RPMI7951 (cell line): Measurements from ENCODE around the gene HSH2D. TPM values are rescaled to one million over a fixed set of nuclear protein-coding genes. Genes with fewer than 3 reads are reported as not detected.

Source experiments
- DNase-seq: peaks from one replicate; pipeline ENCODE4 v3.0.0-alpha.2; 2012; ENCODE audit warnings: low read depth
- total RNA-seq: library from RNA; depleted of rRNA; stranded (reverse); fragments of >200 nt; shearing (Covaris generic); gene quantifications from 2 replicates; pipeline ENCODE4 v1.2.3, GENCODE V29; 2014

HSH2D gene
- total RNA-seq, 1 experiment from 2014 or later: not detected

- DNase-seq: no peak
Observed at GRCh38 chr19:16191216-16191908, 47.9 kb downstream of the HSH2D start.

DNA sequence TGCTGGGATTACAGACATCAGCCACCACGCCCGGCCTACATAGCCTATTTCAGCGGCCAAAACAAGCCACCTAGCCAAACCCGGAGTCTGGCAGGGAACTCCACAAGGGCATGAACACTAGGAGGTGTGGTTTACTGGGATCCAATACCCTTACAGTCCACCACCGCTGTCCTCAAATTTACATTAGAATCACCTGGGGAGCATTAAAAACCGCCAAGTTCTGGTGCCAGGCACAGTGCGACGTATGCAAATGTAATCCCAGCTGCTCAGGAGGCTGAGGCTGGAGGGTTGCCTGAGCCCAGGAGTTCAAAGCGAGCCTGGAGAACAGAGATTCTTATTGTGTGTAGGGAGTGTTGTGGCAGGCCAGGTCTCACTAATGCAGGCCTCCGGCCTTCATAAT lies 50.0 kb downstream of the HSH2D start:
- no peak for DNase-seq

GRCh38 chr19:16197188-16197621 lies 53.7 kb downstream of the HSH2D start:
- peak; percentile 52 for DNase-seq

DNA sequence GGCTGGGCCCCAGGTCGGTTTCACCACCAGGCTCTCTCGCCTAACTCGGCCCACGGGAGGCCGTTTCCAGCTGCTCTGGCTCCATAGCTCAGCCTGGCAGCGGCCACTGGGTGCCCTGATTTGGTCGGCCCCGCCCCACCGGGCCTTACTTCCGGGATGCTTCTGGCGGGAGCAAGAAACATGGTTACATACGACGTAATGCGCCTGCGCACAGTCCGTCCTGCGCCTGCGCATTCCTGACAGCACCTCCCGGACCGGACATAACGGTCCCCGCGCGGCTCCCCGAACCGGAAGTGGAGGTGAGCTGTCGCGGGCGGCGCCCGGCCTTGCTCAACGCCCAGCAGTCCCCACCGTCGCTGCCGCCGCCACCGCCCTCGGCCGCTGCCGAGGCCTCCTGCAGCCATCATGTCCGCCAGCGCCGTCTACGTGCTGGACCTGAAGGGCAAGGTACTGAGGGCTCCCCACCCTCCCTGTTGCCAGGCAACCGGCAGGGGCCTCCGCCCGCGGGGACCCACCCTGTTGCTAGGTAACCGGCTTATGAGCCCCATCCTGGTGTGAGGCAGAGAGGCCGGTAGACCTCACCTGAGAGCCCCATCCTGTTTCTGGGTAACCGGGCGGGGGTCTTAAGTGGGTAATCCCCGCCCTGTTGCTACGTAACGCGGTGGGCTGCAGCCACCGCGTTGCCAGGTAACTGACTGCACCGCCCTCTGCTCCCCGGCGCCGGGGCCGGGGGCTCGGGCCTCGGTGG lies 54.3 kb downstream of the HSH2D start, which contains the start of gene AP1M1:
Gene AP1M1, plus strand, starts transcription at position 290 of the 748 bp plus-strand sequence. Its CDS starts 116 bp downstream, at position 406.
- DNase-seq: peak; percentile 97

GRCh38 chr19:16198370-16198651 lies 54.8 kb downstream of the HSH2D start:
- DNase-seq: no peak

DNA sequence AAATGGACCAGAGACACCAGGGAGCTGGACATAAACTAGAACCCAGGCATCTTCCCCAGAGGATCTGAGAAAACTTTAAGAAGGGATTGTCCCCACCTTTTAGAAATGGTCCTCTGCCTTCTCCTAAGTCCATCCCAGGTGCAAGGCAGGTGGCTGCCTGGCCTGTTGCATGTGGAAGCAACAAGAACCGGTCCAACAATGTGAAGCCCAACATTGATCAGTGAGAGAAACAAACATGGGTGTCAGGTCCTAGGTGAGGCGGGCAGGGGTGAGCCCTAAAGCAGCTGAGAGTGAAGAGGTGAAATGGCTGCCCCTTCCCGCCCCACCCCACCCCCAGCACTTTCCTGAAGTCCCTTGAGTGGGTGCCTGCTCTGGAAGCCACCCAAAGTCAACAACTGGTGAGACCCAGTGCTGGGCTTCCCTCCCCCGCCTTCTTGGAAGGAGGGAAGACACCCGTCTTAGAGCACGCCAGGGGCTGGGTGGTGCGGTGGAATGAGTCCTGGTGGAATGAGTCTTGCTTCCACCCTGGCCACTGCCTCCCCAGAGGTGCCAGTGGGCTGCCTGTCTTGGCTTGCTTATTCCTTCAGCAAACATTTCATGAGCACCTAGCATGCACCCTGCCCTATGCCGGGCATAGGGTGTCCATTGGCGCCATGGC lies 55.9 kb downstream of the HSH2D start:
- no peak for DNase-seq

DNA sequence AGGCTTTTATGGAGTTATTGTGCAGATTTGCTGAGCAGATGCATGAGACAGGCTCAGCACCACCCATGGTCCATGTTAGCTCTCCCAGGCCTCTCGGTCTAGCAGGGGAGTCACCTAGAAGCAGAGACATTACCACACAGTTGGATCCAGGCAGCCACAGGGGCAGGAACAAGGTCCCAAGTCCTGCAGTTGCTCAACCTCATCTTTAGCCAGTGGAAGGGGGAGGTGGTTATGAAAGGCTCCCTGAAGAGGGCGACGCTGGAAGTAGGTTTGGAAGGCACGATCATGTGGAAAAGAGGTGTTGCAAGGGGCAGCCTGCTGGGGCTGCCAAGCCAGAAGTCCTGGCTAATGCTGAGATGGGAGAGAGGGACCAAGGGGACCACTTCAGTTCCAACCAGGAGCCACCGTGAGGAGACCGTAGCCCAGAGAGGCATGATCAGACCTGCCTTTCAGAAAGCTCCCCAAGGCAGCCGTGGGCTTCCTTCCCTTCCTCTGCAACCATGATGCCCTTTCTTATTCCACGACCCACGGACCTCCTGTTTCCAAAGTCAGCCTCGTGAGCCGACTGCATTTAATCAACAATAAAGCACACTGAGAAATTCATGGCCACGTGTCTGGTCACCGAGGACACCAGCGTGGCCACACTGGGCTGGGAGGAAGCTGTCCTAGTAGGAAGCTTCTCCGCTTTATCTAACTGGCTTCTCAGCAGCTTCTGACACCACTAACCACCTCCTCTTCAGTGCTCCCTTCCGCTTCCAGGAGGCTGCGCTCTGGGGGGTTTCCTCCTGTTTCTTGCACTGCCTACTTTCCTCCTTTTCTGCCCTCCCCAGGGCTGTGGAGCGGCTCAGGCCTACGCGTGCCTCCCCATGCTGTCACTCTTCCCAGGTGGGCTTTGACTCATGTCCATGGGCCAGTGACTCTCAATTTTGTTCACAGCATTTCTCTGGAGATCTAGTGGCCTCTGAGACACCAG lies 56.8 kb downstream of the HSH2D start:
- DNase-seq: no peak

DNA sequence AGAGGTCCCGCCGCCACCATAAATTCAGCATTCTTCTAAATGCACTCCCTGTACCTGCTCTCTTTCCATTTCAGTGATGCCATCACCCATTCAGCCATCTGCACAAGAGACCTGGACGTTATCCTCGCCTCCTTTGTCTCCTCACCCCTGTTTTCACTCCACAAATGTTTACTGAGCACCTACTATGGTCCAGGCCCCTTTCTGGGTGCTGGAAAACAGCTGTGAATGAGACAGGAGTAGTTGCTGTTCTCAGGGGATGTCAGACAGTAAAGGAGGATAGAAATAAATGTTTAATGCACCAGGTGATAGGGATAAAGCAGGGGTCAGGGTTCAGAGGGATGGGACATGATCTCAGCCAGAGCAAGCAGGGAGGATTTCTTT lies 57.5 kb downstream of the HSH2D start:
- DNase-seq: no peak

- DNase-seq: no peak
Observed at GRCh38 chr19:16202320-16203255, 59.1 kb downstream of the HSH2D start.

- no peak for DNase-seq
Observed at GRCh38 chr19:16203256-16204004, 59.9 kb downstream of the HSH2D start.

DNA sequence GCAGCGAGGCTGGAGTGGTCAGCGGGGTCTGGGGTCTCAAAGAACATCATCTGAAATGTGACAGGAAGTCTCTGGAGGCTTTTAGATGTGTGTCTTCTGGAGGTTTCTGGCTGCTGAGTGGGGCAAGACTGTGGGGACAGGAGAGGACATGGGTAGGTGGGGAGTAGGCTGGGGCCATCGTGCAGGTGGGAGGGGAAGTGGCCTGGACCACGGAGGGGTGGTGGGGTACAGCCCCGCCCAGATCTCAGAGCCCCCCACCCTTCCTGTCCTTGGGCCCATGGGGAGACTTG lies 60.5 kb downstream of the HSH2D start:
- no peak for DNase-seq

DNA sequence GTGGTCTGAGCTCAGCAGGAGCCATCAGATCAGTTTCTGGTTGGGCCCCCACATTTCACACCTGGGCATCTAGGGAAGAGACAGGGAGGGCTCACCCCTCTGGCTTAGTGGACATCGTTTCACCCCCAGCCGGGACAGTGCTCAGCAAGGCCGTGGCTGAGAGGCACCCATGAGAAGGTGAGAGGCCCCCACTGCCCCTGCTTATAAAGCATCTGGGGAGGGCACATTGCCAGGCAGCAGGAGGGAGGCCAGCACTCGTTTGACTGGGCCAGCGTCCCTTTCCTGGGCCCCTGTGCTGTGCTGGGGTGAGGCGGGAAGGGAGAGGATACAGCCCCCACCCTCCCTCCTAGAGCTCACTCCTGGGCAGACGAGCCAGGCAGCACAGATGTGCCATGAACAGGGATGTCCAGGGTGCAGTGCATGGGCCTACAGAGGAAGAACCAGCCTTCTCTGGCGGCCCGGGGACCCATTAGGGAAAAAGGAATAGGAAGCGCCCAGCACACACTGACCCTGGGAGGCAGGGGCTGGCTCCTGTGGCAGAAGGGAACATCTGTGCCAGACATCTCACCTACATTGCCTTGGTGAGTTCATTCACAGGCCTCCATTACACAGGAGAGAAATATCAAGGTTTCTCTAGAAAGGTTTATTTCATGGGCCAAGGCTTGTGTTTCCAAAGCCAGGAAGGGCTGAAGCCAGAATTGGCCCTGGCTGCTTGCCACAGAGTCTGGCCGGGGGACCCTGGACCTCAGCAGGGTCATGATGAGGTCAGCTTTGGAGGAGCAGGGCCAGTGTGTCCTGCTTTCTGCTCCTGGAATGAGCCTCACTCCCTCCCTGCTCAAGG lies 61.9 kb downstream of the HSH2D start:
- DNase-seq: no peak

DNA sequence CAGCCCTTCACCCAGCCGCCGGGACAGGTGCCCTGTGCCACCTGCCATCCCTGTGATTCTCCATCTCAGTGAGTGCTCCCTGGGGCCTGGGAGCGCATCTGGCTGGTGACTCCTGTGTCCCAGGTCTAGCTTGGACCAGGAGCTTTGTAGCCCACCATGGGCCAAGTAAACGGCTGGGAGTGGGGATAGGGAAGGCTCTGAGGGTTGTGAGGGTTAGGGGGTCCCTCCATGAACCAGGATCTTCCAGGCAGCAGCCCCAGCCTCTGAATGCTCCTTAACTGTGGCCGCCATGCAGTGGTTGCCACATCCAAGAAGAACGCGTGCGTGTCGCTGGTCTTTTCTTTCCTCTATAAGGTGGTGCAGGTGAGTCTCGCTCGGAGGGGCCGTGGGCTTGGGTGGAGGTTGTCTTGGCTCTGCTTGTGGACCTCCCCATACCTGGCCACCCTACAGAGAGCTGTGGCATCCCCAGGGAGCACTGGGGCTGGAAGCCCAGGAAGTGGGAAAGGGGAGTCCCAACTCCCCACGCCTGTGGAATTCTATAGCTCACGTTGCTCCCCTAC lies 62.6 kb downstream of the HSH2D start:
- DNase-seq: no peak

- no peak for DNase-seq
Observed at GRCh38 chr19:16206637-16207036, 63.2 kb downstream of the HSH2D start.

- no peak for DNase-seq
Observed at GRCh38 chr19:16207063-16207462, 63.6 kb downstream of the HSH2D start.

GRCh38 chr19:16207490-16208025 lies 64.1 kb downstream of the HSH2D start:
- no peak for DNase-seq
